Measurements from ENCODE around the gene OGFOD3.
"Not testable (repeated sequence)": the region's sequence is repeated elsewhere in the genome, so short reads cannot be mapped to it uniquely, and the experiment has no call there.

OGFOD3 gene

DNA sequence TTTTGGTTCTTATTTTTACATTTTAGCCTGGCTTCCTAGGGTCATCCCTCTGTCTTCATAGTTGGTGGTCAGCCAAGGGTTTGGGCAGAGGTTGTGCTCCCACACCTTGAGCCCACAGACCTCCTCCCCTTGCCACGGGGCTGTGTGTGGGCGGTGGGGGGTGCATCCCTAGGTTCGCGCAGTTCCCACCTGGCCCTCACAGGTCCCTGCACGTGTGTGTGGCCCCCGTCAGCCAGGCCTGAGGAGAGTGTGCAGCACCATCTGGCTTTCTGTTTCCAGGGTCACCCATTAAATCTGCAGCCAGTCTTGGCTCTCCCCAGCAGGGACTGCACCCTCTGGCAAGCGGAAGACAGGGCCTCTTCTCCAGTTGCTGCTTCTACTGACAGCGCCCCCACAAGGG is 13.6 kb upstream of the OGFOD3 start:
- DNase-seq: no peak

DNA sequence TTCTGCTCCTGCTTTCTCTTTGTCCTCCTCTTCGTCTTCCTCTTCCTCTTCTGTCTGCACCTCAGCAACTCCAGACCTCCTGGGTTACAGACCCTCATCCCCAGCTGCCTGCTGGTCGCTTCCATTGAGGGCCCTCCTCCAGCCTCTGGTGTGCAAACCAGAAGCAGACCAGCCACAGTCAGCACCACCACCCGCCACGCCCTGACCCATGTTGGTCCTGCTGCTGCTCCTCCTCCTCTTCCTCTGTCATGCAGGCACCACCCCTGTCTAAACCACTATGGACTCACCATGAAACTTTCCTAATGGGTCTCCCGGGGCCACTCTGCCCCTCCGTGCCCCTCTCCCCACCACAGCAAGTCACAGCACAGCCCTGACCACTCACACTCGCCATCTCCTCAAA is 11.4 kb upstream of the OGFOD3 start:
- no peak for DNase-seq

DNA sequence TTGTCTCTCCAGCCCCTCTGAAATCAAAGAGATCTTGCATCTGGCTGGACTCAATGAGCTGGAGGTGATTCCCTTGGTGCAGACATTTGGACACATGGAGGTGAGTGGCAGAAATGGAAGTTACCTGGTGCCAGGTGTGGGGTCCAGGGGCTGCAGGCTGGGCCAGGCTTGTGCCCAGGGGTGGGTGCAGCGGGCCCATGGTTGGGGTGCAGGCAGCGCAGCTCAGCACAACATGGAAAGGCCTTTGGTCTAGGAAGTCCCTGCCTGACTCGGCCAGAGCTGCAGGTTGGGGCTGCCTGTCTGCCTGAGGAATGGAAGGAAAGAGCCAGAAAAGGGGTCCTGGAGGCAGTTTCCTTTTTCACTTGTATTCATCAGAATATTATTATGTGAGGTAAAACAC is 10.2 kb upstream of the OGFOD3 start:
- DNase-seq: no peak

DNA sequence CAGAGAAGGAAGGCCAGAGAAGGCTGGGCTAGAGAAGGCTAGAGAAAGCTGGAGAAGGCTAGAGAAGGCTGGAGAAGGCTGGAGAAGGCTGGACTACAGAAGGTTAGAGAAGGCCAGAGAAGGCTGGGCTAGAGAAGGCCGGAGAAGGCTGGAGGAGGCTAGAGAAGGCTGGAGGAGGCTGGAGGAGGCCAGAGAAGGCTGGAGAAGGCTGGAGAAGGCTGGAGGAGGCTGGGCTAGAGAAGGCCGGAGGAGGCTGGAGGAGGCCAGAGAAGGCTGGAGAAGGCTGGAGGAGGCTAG is 6.4 kb upstream of the OGFOD3 start:
- no peak for DNase-seq

DNA sequence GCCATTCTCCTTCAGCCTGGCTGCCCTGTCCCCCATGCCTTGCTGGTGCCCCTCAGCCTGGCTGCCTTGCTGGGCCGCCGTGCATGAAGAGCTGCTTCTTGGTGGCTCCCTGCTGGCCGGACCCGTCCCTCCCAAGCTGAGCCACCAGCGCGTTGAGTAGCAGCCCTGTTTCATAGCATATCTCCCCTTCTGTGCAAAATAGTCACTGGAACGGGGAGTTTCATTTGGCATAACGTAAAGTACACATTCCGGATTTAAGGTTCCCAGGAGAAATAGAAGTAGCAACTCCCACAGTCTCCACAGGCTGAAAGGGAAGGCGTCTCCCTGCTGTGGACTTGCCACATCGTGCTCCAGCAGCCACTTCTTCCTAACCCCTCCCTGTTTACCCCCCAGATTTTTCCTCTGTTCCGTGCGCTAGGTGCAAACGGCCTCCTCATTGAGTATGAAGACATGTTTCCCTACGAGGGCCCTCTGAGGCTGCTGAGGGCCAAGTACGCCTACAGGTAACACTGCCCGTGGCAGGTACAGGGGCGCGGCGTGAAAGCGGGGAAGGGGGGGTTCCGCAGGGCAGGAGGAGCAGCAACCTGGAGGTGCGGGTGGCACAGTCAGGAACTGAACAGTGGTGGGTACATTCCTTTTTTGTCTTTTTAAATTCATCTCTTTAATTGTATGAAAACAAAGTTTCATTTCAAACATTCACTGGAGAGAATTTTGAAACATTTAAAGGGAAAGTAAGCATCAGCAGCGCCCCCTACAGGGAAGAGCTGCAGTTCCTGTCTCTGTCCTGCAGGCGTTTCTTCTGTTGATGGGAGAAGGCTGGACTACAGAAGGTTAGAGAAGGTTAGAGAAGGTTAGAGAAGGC is 5.8 kb upstream of the OGFOD3 start:
- peak; percentile 36 for DNase-seq

DNA sequence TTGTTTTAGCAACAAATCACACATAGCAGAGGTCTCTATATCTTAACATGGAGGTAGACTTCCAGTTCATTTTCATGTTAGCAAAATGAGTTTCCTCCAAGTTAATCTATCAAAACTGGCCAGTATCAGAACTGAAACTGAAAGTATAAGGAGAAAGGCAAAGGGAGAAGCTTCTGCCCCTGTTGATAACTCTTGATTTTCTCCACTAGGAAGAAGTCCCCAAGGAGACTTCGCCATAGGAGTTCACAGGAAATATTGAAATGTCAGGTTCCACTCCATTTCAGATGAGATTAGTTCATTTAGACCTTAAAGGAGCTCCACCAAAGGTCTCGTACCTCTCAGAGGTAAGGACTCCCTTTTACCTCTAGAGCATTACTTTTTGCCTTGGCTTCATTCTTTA is 1.2 kb upstream of the OGFOD3 start:
- no peak for DNase-seq

DNA sequence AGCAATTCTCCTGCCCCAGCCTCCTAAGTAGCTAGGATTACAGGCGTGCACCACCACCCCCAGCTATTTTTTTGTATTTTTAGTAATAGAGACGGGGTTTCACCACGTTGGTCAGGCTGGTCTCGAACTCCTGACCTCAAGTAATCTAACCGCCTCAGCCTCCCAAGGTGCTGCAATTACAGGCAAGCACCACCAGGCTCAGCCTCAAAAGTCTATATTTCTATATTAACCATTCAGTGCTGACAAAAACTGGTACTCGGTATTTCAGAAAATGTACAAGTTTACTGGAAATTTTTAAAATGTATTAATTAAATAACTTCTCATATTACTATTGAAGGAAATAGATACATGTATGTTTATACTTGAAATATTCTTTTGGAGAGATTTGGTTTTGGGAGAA is 1.6 kb downstream of the OGFOD3 start:
- no peak for DNase-seq

DNA sequence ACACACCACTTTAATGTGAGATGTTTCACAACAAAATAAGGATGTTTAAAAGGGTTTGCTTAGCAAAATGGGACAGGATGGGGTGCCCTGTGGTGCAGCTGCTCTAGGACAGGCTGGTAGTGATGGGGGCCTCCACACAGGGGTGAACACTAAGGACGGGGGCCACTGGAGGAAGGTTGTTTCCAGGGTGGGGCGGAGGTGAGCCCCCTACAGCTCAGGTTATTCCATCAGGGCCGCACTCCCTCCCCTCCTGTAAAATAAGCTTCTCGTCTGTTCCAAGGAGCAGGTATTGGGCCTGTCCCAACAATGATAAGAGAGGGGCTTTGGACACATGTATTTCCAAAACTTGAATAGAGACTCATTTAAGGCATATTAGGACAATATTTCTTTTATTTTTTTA is 2.1 kb downstream of the OGFOD3 start:
- DNase-seq: no peak

DNA sequence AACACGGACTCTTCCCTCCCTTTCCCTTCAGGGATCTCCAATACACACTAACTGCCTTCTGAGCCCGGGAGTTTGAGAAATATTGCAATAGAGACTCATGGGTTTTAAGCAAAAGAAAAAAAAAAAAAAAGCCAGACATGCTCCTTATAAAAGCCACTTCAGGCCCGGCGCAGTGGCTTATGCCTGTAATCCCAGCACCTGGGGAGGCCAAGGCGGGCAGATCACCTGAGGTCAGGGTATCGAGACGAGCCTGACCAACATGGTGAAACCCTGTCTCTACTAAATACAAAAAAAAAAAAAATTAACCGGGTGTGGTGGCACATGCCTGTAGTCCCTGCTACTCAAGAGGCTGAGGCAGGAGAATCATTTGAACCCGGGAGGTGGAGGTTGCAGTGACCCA is 2.6 kb downstream of the OGFOD3 start:
- DNase-seq: no peak

DNA sequence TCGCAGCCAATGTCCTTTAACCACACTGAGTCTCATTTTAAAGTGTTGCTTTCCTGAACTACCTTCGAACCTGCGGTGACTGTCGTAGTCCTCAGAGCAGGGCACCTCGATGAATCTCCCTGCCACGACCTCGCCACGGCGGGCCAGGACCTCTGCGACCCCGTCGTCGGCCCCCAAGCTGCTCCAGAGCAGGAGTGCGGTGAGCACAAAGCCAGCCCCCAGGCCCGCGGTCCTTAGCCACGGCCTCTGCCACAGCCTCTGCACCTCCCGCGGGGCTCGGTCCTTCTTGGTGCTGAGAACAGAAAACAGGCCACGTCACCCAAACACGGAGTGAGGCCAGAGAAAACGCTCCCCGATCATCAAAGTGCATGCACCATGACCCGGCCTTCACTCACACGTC is 3.0 kb downstream of the OGFOD3 start:
- DNase-seq: no peak

DNA sequence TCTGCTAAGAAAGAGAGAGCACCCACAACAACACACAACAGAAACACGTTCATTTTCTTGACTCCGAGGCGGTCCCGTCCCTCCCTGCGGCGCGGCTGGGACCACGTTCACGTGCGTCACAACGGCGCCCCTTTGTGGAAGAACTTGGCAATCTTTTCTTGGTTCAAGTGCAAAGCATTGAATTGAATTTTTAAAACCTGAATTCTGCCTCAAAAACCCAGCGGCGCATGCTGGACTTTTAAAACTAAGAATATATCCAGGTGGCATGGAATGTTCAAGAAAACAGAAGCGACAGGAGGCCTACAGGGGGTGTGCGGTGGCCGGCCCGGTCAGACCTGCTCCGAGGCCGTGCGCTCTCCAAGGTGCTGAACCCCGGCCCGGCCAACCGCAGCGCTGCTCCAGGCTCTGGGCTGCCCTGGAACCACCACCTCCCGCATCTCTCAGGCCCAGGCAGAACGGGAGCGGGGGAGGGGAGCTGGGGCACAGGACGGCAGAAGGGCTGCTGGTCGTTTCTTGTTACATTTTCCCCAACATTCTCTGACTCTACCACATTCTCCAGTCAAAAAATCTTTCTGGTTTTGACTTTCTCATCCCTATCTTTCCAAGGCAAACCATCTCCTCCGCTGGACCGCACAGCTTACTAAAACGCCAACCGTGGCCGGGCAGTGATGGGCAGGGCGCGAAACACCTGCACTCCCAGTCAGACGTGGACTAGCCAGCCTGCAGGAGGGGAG is 3.7 kb downstream of the OGFOD3 start:
- DNase-seq: peak; percentile 65

DNA sequence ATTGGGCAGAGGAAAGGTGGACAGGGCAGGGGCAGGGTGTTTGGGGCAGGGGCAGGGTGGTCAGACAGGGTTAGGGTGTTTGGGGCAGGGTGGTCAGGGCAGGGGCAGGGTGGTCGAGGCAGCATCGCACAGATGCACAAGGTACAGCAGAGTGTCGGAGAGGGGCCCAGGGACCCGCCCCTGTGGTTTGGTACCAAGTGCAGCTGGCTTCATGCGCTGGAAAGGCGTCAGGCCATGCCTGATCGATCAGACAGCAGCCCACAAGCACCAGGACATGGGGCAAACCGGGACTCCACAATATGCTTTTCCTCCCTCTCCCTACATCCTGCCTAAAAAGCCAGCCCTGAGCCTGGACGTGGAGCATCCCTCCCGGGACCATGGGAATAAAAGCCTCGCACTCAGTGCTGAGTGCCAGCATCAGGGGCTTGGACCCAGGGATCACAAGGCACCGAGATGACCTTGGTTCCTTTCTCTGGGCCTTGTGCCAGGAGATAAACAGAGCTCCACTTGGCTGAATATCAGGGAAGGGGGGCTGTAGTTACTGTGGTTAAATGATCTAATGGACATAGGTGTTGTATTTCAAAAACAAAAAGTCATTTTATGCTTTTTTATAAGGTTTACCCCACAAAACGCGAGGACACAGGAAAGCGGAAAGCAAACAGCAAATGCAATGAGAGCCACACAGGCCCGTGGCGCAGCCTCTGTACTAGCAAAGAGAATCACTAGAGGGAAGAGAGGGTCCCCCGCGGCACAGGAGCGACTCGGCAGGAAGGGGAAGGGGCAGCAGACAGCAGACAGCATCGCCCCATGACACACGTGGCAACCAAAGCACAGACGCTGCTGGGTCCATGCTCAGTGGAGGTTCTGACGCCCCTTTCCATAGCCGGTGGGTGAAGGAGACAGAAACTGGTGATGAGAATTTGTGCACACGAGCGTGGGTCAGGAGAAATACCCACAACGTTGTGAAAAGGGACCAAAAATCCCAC is 5.6 kb downstream of the OGFOD3 start:
- no peak for DNase-seq

DNA sequence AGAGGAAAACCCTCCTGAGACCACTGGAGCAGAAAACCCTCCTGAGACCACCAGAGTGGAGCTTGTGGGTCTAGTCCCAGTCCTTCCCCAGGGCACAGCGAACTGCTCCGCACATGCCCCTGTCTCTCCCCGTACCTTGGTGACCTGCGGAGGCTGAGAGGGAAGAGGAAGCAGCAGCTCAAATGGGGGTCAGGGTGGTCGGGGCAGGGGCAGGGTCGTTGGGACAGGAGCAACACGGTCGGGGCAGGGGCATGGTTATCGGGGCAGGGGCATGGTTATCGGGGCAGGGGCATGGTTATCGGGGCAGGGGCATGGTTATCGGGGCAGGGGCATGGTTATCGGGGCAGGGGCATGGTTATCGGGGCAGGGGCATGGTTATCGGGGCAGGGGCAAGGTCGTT is 6.3 kb downstream of the OGFOD3 start:
- DNase-seq: not testable (repeated sequence)

DNA sequence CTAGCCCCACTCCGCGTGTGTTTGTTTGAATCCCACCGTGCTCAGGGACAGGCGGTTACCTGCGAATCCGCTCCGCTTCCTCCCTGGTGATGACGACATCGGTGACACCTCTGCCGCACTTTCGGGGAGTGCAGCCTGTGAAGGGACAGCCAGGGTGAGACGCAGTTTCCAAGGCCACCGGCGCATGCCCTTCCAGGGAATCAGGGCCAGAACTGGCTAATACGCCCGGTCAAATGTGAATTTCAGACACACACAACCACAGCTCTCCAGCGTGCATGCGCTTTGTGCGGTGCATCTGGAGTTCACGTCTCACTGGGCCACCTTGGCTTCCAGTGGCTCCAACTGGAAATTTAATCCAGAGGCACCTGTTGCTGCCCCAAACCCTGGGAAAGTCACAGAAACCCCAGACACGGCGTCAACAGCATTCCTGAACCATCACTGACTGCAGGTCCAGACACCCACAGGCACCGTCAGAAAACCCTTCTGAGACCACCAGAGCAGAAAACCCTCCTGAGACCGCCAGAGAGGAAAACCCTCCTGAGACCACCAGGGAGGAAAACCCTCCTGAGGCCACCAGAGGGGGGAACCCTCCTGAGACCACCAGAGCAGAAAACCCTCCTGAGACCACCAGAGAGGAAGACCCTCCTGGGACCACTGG is 6.9 kb downstream of the OGFOD3 start:
- no peak for DNase-seq

DNA sequence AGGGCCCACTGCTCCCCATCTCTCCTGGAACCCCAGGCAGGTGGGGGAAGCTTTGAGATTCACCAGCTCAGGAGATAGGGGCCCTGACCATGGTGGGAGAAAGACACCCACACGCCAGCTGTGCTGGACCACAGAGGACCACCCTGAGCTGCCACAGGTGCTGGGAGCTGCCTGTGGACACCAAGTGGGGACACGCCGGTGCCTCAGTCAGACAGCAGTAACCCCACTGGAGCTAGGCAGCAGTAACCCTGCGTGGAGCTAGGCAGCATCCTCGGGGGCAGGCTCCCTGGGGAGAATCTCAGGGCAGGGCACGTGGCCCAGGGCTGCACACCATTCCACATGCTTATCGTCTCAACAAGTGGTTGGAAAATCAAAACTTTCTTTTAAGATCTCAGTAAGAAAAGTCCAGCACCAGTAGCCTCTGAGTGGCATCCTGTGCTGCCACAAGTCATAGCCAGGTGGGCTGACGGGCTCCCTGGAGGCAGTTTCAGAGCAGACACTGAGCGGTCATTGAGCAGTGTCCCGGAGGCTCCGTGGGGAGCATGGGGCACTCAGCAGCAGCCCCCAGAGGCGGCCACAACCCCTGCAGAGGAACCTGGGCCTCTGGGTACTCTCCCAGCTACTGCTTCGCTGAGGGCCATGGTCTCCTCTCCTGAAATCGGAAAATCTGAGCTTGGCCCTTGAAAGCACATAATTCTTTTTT is 8.2 kb downstream of the OGFOD3 start:
- DNase-seq: no peak

DNA sequence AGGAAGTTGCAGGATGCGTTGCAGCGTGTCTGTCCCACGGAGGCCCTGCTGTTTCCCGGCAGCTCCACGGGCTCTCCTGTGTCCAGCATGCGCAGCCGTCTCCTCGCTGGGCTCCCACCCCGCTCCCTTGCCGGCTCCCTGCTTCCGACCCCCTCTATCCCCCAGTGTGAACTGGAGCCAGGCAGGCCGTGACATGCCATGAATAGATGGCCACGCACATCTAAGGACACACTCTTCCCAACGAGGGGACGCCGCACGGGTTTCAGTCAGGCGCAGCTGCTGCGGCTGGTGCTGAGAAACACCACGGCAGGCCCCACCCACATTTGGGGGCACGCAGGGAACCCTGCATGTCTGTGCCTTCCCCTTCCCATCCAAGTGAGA is 9.5 kb downstream of the OGFOD3 start:
- DNase-seq: no peak

DNA sequence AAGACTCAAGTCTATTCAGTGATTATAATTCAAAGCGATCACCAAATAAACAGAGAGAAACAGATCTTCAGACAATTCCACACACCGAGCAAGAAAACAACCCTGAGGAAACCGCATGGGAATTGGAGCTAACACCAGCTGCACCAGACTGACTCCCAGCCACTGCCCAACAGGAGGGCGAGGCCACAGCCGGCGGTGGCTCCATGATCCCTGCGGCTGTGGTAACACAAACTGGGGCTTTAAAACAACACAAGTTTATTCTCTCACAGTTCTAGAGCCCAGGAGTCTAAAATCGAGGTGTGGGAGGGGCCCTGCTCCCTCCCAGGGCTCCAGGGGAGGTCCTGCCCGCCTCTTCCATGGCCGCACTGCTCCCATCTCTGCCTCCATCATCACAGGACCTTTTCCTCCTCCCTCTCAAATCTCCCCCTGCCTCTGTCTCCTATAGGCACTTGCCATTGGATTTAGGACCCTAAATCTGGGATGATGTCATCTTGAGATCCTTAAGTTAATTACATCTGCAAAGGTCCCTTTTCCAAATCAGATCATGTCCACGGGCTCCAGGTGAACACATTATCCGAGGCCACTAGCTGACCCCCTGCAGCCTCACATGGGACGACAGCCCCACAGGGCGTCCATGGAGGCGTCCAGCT is 10.0 kb downstream of the OGFOD3 start:
- no peak for DNase-seq

DNA sequence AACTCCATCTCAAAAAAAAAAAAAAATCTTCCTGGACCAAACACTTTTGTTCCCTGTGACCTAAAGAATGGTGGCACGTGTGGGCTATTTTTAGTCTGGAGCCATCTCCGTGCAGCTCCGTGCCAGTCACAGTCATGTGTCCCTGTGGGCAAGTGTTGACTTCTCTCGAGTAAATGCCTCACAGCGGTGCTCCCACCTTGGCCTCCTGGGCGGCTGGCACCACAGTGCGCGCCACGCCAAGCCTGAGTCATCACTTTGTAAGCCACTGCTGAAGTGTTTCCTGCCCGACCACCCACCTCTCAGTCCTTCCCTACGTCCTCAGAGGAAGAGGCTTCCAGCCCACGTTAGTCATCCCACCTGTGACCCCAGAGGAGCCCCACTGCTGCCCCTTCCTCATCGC is 11.1 kb downstream of the OGFOD3 start:
- no peak for DNase-seq

DNA sequence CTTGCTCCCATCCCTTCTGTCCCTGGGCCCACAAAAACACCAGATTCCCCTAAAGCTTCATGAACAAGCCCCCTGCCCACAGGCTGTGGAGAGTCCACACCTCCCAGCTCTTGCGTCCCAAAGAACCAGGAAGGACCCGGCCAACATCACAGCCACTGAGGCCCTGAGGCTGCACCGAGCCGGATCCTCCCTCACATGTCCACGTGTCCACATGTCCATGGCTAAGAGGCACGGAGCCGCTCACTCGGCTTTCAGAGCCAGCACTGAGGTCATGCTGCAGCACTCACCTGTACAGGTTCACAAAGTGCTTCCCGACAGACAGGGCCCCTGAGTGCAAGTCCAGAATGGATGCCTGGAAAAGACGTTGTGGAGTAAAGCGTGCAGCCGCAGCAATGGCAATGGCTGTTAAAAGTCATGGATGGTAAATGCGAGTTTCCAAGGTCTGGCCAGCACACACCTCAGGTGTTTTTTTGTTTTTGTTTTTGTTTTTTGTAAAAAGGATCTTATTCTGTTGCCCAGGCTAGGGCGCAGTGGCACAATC is 12.2 kb downstream of the OGFOD3 start:
- no peak for DNase-seq

DNA sequence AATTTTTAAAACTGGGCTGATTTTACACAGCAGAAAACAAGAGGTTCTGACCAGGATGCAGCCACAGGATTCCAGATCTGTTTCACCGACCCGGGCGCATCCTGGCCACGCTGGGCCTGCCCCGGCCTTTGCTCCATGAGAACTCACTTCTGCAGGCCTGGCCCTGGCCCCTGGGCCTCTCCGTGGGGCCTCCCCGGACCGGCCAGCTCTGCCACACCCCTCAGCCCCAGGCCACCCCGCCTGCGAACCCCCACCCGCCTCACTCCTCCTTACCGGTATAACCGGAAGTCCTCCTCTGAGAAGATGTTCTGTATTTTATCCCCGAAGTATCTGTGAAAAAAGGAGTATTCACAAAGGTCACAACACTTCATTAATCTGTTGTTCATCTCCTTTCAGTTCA is 13.3 kb downstream of the OGFOD3 start:
- DNase-seq: no peak

All from central memory CD4-positive, alpha-beta T cell (primary cell).